Neural cell (in vitro differentiated cells): ENCODE measurements around the gene LY6G5B. TPM values are rescaled to one million over a fixed set of nuclear protein-coding genes. Genes with fewer than 3 reads are reported as not detected.

ENCODE experiments used
- H2AFZ ChIP-seq: fragments of 200-600, 300-800 bp; sonication (generic), shearing (Covaris generic); 2 replicates; pipeline ENCODE4 v1.6.0; 2014; ENCODE audit warnings: low read depth, mild to moderate bottlenecking, antibody characterized with exemption, low read length, moderate library complexity
- H3F3A ChIP-seq: fragments of 200-600 bp; shearing (Covaris generic); 2 replicates; pipeline ENCODE4 v1.6.1; 2016; ENCODE audit warnings: mild to moderate bottlenecking, moderate library complexity, mixed read lengths, antibody characterized with exemption, low read length; ENCODE audit not compliant: insufficient read depth, poor library complexity, severe bottlenecking
- H3K27ac ChIP-seq: fragments of 200-600, 300-800 bp; sonication (generic), shearing (Covaris generic); 2 replicates; pipeline ENCODE4 v1.5.1; 2014; ENCODE audit warnings: mild to moderate bottlenecking, low read length, moderate library complexity
- H3K27me3 ChIP-seq: fragments of 300-800, 200-600 bp; sonication (generic), shearing (Covaris generic); 2 replicates; pipeline ENCODE4 v1.6.0; 2014; ENCODE audit warnings: mild to moderate bottlenecking, low read depth, low read length, moderate library complexity; ENCODE audit not compliant: insufficient read depth
- H3K36me3 ChIP-seq: fragments of 300-800, 200-600 bp; sonication (generic), shearing (Covaris generic); 2 replicates; pipeline ENCODE4 v1.5.1; 2014; ENCODE audit warnings: mild to moderate bottlenecking, antibody characterized with exemption, low read length, moderate library complexity; ENCODE audit not compliant: insufficient read depth
- H3K4me2 ChIP-seq: fragments of 300-800, 200-600 bp; sonication (generic), shearing (Covaris generic); 2 replicates; pipeline ENCODE4 v1.6.0; 2014; ENCODE audit warnings: mild to moderate bottlenecking, low read length
- H3K4me3 ChIP-seq: fragments of 300-800, 200-600 bp; sonication (generic), shearing (Covaris generic); 2 replicates; pipeline ENCODE4 v1.5.1; 2014; ENCODE audit warnings: mild to moderate bottlenecking, low read length, moderate library complexity
- H3K79me2 ChIP-seq: fragments of 200-600 bp; shearing (Covaris generic); replicated peaks from 2 replicates; pipeline ENCODE4 v1.6.0; 2014; ENCODE audit warnings: mild to moderate bottlenecking, low read length, moderate library complexity; ENCODE audit not compliant: insufficient read depth
- H3K9ac ChIP-seq: fragments of 300-800, 200-600 bp; sonication (generic), shearing (Covaris generic); 2 replicates; pipeline ENCODE4 v1.6.1; 2016; ENCODE audit warnings: mild to moderate bottlenecking, low read length, mixed read lengths
- H3K9me2 ChIP-seq: fragments of 200-600 bp; shearing (Covaris generic); 2 replicates; pipeline ENCODE4 v1.6.1; 2016; ENCODE audit warnings: mild to moderate bottlenecking, low read length, mixed read lengths; ENCODE audit not compliant: insufficient read depth
- H3K9me3 ChIP-seq: fragments of 200-600, 300-800 bp; sonication (generic), shearing (Covaris generic); 2 replicates; pipeline ENCODE4 v1.6.1; 2016; ENCODE audit warnings: mild to moderate bottlenecking, mixed run types, low read length, moderate library complexity, mixed read lengths
- H4K20me1 ChIP-seq: fragments of 200-600 bp; shearing (Covaris generic); 2 replicates; pipeline ENCODE4 v1.6.1; 2016; ENCODE audit warnings: mild to moderate bottlenecking, mixed run types; ENCODE audit not compliant: insufficient read depth
- EP300 ChIP-seq: fragments of 450-650 bp; conservative IDR thresholded peaks from 2 replicates; pipeline ENCODE4 v1.6.1; 2014; ENCODE audit warnings: antibody characterized with exemption, mild to moderate bottlenecking, moderate library complexity; ENCODE audit not compliant: poor library complexity, severe bottlenecking
- EZH2 ChIP-seq: fragments of 200-600, 300-800 bp; shearing (Covaris generic), sonication (generic); IDR thresholded peaks from 2 replicates; pipeline ENCODE4 v1.6.1; 2014; ENCODE audit warnings: antibody characterized with exemption, low read length, borderline replicate concordance, mild to moderate bottlenecking; ENCODE audit not compliant: insufficient read depth, poor library complexity, severe bottlenecking
- MXI1 ChIP-seq: fragments of 450-650 bp; conservative IDR thresholded peaks from 2 replicates; pipeline ENCODE4 v1.6.1; 2014; ENCODE audit warnings: antibody characterized with exemption, mild to moderate bottlenecking; ENCODE audit not compliant: poor library complexity, severe bottlenecking
- POLR2AphosphoS5 ChIP-seq: IDR thresholded peaks from 2 replicates; pipeline ENCODE4 v1.6.1; 2012
- RAD21 ChIP-seq: fragments of 450-650 bp; conservative IDR thresholded peaks from 2 replicates; pipeline ENCODE4 v1.6.1; 2014; ENCODE audit warnings: antibody characterized with exemption, mild to moderate bottlenecking, moderate library complexity
- SMC3 ChIP-seq: fragments of 450-650 bp; conservative IDR thresholded peaks from 2 replicates; pipeline ENCODE4 v1.6.1; 2014; ENCODE audit warnings: antibody characterized with exemption, mild to moderate bottlenecking, moderate library complexity; ENCODE audit not compliant: poor library complexity
- TAF1 ChIP-seq: IDR thresholded peaks from 2 replicates; pipeline ENCODE4 v1.6.1; 2012; ENCODE audit warnings: low read depth
- polyA plus RNA-seq: library from polyadenylated mRNA; depleted of rRNA; stranded (reverse); fragments of >200 nt; gene quantifications from 2 replicates; pipeline ENCODE4 v1.2.3, GENCODE V29; 2014
- TF ChIP-seq, protein P1 (sequence below): IDR thresholded peaks from 2 replicates; pipeline ENCODE4 v1.6.1; 2012; ENCODE audit warnings: borderline replicate concordance
- TF ChIP-seq, protein P2 (sequence below): fragments of 450-650 bp; IDR thresholded peaks from 2 replicates; pipeline ENCODE4 v1.5.1; 2014; ENCODE audit warnings: antibody characterized with exemption, mild to moderate bottlenecking, moderate library complexity; ENCODE audit not compliant: poor library complexity, severe bottlenecking

The LY6G5B gene
- polyA plus RNA-seq, 1 donor from 2014 or later = 4.0 TPM

DNA sequence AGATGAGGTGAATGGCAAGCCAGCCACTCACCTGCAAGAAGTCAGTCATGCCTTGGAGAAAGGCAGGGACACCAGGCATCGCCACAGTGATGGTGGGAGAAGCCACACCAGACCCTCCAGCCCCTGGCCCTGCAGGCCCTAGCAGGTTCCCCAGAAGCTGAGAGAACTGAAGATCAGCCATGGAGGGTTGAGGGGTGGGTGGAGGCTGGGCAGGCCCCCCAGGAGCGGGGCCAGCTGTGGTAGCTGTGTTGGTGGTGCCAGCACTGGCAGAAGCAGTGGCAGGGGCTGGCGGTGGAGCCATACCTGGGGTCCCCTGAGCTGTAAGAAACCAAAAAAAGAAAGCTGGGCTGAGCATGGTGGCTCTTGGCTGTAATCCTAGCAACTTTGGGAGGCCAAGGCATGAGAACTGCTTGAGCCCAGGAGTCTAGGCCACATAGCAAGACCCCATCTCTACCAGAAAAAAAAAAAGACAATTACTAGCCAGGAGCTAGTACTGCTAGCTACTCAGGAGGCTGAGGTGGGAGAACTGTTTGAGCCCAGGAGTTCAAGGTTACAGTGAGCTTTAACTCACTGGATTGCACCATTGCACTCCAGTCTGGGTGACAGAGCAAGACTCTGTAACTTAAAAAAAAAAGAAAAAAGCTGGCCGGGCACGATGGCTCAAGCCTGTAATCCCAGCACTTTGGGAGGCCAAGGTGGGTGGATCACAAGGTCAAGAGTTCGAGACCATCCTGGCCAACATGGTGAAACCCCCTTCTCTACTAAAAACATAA is 26.8 kb upstream of the LY6G5B start:
- Histone ChIP-seq H3K4me3 (no peak overlapping the region), H3F3A (no peaks in the 10 kb centered on the region), H3K4me2 (no peak overlapping the region), H3K79me2 (no peaks in the 10 kb centered on the region), H3K27ac (no peak overlapping the region), H3K9me2 (no peaks in the 10 kb centered on the region), H3K27me3 (no peaks in the 10 kb centered on the region), H4K20me1 (no peaks in the 10 kb centered on the region), H2AFZ (no peak overlapping the region), H3K36me3 (no peaks in the 10 kb centered on the region), H3K9ac (no peak overlapping the region), H3K9me3 (no peaks in the 10 kb centered on the region)
- TF ChIP-seq MXI1 (no peak), EZH2 (no peak), POLR2AphosphoS5 (no peak), TAF1 (no peak), SMC3 (no peak), EP300 (no peak), RAD21 (no peak)
- TF ChIP-seq, protein P1, sequence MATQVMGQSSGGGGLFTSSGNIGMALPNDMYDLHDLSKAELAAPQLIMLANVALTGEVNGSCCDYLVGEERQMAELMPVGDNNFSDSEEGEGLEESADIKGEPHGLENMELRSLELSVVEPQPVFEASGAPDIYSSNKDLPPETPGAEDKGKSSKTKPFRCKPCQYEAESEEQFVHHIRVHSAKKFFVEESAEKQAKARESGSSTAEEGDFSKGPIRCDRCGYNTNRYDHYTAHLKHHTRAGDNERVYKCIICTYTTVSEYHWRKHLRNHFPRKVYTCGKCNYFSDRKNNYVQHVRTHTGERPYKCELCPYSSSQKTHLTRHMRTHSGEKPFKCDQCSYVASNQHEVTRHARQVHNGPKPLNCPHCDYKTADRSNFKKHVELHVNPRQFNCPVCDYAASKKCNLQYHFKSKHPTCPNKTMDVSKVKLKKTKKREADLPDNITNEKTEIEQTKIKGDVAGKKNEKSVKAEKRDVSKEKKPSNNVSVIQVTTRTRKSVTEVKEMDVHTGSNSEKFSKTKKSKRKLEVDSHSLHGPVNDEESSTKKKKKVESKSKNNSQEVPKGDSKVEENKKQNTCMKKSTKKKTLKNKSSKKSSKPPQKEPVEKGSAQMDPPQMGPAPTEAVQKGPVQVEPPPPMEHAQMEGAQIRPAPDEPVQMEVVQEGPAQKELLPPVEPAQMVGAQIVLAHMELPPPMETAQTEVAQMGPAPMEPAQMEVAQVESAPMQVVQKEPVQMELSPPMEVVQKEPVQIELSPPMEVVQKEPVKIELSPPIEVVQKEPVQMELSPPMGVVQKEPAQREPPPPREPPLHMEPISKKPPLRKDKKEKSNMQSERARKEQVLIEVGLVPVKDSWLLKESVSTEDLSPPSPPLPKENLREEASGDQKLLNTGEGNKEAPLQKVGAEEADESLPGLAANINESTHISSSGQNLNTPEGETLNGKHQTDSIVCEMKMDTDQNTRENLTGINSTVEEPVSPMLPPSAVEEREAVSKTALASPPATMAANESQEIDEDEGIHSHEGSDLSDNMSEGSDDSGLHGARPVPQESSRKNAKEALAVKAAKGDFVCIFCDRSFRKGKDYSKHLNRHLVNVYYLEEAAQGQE = no peak
- TF ChIP-seq, protein P2, sequence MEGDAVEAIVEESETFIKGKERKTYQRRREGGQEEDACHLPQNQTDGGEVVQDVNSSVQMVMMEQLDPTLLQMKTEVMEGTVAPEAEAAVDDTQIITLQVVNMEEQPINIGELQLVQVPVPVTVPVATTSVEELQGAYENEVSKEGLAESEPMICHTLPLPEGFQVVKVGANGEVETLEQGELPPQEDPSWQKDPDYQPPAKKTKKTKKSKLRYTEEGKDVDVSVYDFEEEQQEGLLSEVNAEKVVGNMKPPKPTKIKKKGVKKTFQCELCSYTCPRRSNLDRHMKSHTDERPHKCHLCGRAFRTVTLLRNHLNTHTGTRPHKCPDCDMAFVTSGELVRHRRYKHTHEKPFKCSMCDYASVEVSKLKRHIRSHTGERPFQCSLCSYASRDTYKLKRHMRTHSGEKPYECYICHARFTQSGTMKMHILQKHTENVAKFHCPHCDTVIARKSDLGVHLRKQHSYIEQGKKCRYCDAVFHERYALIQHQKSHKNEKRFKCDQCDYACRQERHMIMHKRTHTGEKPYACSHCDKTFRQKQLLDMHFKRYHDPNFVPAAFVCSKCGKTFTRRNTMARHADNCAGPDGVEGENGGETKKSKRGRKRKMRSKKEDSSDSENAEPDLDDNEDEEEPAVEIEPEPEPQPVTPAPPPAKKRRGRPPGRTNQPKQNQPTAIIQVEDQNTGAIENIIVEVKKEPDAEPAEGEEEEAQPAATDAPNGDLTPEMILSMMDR = no peak

DNA sequence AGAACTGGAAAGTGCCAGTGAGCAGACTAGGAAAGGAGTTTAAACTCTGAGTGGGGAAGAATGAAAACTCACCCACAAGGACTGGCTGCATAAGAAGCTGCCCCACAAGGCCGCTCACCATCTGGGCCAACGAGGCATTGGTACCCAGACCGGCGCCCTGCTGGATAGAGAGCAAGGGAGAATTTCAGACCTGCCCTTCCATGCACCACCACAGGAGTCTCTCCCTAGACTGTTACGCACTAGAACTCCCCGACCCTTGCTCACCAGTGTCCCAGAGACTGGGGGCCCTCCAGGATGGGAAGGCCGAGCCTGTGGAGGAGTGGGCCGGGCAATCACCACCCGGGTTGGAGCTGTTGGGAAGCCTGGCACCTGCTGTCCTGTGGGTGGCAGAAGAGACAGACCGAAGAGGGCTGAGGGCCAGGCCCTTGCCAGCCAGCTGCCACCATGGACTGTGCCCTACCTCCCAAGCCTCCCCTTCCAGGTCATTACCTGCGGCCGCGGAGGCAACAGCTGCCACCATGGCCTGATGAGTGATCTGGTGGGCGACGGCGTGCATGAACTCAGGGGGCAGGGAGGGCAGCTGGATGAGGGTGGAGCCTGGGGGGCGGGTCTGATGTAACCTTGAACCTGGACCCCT is 25.8 kb upstream of the LY6G5B start:
- Histone ChIP-seq H3K9me2 (no peaks in the 10 kb centered on the region), H3K9me3 (no peaks in the 10 kb centered on the region), H4K20me1 (no peaks in the 10 kb centered on the region), H2AFZ (no peak overlapping the region), H3K79me2 (peaks cover 3% of the 10 kb centered on the region), H3K36me3 (no peaks in the 10 kb centered on the region), H3K27ac (no peak overlapping the region), H3K9ac (no peak overlapping the region), H3K4me3 (no peak overlapping the region), H3K27me3 (no peaks in the 10 kb centered on the region), H3F3A (no peaks in the 10 kb centered on the region), H3K4me2 (no peak overlapping the region)
- TF ChIP-seq MXI1 = no peak
- no peak for TF ChIP-seq TAF1
- TF ChIP-seq POLR2AphosphoS5 = no peak
- no peak for TF ChIP-seq SMC3
- TF ChIP-seq EZH2 = no peak
- no peak for TF ChIP-seq RAD21
- no peak for TF ChIP-seq EP300
- TF ChIP-seq, protein P2 = no peak
- TF ChIP-seq, protein P1 = no peak
